Keratinocyte (primary cell): ENCODE measurements around the gene CFAP46. TPM values are rescaled to one million over a fixed set of nuclear protein-coding genes. Genes with fewer than 3 reads are reported as not detected.

Source experiments
- DNase-seq: peaks from one replicate; pipeline ENCODE4 v3.0.0-alpha.2; 2011; ENCODE audit warnings: low read depth, missing footprints, low spot score
- FAIRE-seq: peaks from 2 replicates; lab custom pipeline; 2011; peaks lifted over from hg19 to GRCh38; lab: Jason Lieb, UNC
- H2AFZ ChIP-seq: 2 replicates; pipeline ENCODE4 v1.6.0; 2012; ENCODE audit warnings: low read length, control low read depth, inconsistent platforms; ENCODE audit not compliant: control insufficient read depth
- H3K27ac ChIP-seq: 2 replicates; pipeline ENCODE4 v1.5.1; 2011; ENCODE audit warnings: low read length; ENCODE audit not compliant: control insufficient read depth, insufficient read depth
- H3K27me3 ChIP-seq: 3 replicates; pipeline ENCODE4 v1.6.0; 2011; ENCODE audit warnings: low read length; ENCODE audit not compliant: control insufficient read depth, insufficient read depth; ENCODE audit errors: extremely low read depth
- H3K36me3 ChIP-seq, 2 experiments: 2 replicates in 1 of 2; 3 replicates in 1 of 2; pipeline ENCODE4 v1.5.1; 2011; ENCODE audit warnings: low read length in 2 of 2, mild to moderate bottlenecking in 1 of 2; ENCODE audit not compliant: control insufficient read depth in 2 of 2, insufficient read depth in 2 of 2; ENCODE audit errors: extremely low read depth in 1 of 2
- H3K4me1 ChIP-seq: 3 replicates; pipeline ENCODE4 v1.5.1; 2011; ENCODE audit warnings: low read length; ENCODE audit not compliant: control insufficient read depth, insufficient read depth; ENCODE audit errors: extremely low read depth
- H3K4me2 ChIP-seq: 3 replicates; pipeline ENCODE4 v1.6.0; 2011; ENCODE audit warnings: low read depth, low read length; ENCODE audit not compliant: control insufficient read depth, insufficient read depth; ENCODE audit errors: extremely low read depth
- H3K4me3 ChIP-seq, 3 experiments: fragments of 200-600 bp in 1 of 3; sonication (generic) in 1 of 3; 2 replicates in 2 of 3; 3 replicates in 1 of 3; pipeline ENCODE4 v1.5.1; 2011 to 2016; ENCODE audit warnings: low read length in 3 of 3, mild to moderate bottlenecking in 3 of 3, control low read depth in 2 of 3, inconsistent platforms in 1 of 3, low read depth in 1 of 3, mixed read lengths in 1 of 3, mixed run types in 1 of 3, moderate library complexity in 1 of 3; ENCODE audit not compliant: control insufficient read depth in 2 of 3, insufficient read depth in 2 of 3; ENCODE audit errors: extremely low read depth in 1 of 3
- H3K79me2 ChIP-seq: 2 replicates; pipeline ENCODE4 v1.6.0; 2012; ENCODE audit warnings: low read length; ENCODE audit not compliant: control insufficient read depth, insufficient read depth
- H3K9ac ChIP-seq: 3 replicates; pipeline ENCODE4 v1.6.0; 2011; ENCODE audit warnings: low read length; ENCODE audit not compliant: control insufficient read depth, insufficient read depth; ENCODE audit errors: extremely low read depth
- H3K9me1 ChIP-seq: 3 replicates; pipeline ENCODE4 v1.6.0; 2011; ENCODE audit warnings: low read length; ENCODE audit not compliant: control insufficient read depth, insufficient read depth; ENCODE audit errors: extremely low read depth
- H3K9me3 ChIP-seq: 2 replicates; pipeline ENCODE4 v1.5.1; 2012; ENCODE audit warnings: low read depth, low read length; ENCODE audit not compliant: control insufficient read depth
- H4K20me1 ChIP-seq: 3 replicates; pipeline ENCODE4 v1.6.0; 2011; ENCODE audit warnings: low read length; ENCODE audit not compliant: control insufficient read depth, insufficient read depth; ENCODE audit errors: extremely low read depth
- CTCF ChIP-seq, 3 experiments: IDR thresholded peaks in 1 of 3; conservative IDR thresholded peaks in 1 of 3; optimal IDR thresholded peaks in 1 of 3; 2 replicates in 2 of 3; 3 replicates in 1 of 3; pipeline versions ENCODE3 to v1.5.1; 2011; ENCODE audit warnings: low read length in 3 of 3, mild to moderate bottlenecking in 3 of 3, moderate library complexity in 2 of 3, control low read depth in 1 of 3, inconsistent platforms in 1 of 3; ENCODE audit not compliant: insufficient read depth in 2 of 3; ENCODE audit errors: extremely low read depth in 1 of 3
- EZH2 ChIP-seq: IDR thresholded peaks from one replicate; pipeline ENCODE4 v1.6.1; 2012; ENCODE audit warnings: inconsistent platforms, mild to moderate bottlenecking, low read length, moderate library complexity
- dilution Hi-C: fragments of 300-500 bp; cut with MboI; formaldehyde crosslinking; loops from one replicate; pipeline ENCODE4 v1.7.0; 2020; ENCODE audit warnings: low sequenced_read_pairs; ENCODE audit not compliant: extremely low pct_ligation_motif_present
- polyA plus RNA-seq, 5 experiments: library from polyadenylated mRNA; depleted of rRNA in 3 of 5; stranded (reverse) in 3 of 5; stranded (forward) in 1 of 5; unstranded in 1 of 5; fragments of >200 nt; gene quantifications; 1 replicate in 1 of 5; 2 replicates in 3 of 5; 3 replicates in 1 of 5; pipeline versions ENCODE4 v1.2.1 to v1.2.3, GENCODE V29; 2011 to 2012; ENCODE audit warnings: missing spikeins in 2 of 5, low read depth in 1 of 5, low replicate concordance in 1 of 5

Gene CFAP46
- polyA plus RNA-seq, 1 donor (not counting 4 experiments of a cell fraction or from before 2014, with no cell fraction given), result 1.00 TPM

DNA sequence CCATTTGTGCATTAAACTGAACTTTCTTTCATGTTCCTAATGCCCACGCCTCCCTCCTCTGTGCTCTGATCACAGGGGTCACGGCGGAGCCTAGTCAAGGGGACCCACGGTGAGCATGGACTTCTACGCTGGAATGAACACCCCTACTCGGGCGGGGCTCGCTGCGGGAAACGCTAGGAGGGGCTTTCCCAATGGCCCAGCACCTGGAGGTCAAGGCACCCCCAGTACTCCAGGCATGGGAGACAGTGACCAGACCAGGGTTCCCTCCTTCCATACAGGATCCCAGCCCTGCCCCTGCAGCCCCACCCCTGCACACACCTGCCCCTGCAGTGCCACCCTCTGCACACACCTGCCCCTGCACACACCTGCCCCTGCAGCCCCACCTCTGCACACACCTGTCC lies 129.4 kb downstream of the CFAP46 start:
- Histone ChIP-seq H3K9me1 (no peaks in the 10 kb centered on the region), H3K4me3 (no peak overlapping the region), H4K20me1 (no peaks in the 10 kb centered on the region), H3K27ac (no peak overlapping the region), H3K4me1 (no peaks in the 10 kb centered on the region), H3K27me3 (peaks cover 1% of the 10 kb centered on the region), H3K36me3 (no peaks in the 10 kb centered on the region), H3K9me3 (no peaks in the 10 kb centered on the region), H3K9ac (no peak overlapping the region), H2AFZ (no peak overlapping the region), H3K79me2 (no peaks in the 10 kb centered on the region), H3K4me2 (no peak overlapping the region)
- TF ChIP-seq EZH2, result no peak
- TF ChIP-seq CTCF (optimal IDR thresholded peaks at IDR 0.05 in 1 of 3, IDR thresholded peaks at IDR 0.05 in 1 of 3, conservative IDR thresholded peaks at IDR 0.05 in 1 of 3; ENCODE audit: extremely low read depth in 1 of 3, insufficient read depth in 2 of 3, low read length in 3 of 3), result no peak
- FAIRE-seq, result no peak
- dilution Hi-C loops, result no loop called here
- no peak for DNase-seq

- Histone ChIP-seq H3K27me3 (no peaks in the 10 kb centered on the region), H3K4me1 (no peaks in the 10 kb centered on the region), H3K9me3 (no peaks in the 10 kb centered on the region), H3K9ac (no peak overlapping the region), H3K4me2 (no peak overlapping the region), H3K79me2 (no peaks in the 10 kb centered on the region), H4K20me1 (no peaks in the 10 kb centered on the region), H3K4me3 (no peak overlapping the region), H3K27ac (no peak overlapping the region), H3K36me3 (no peaks in the 10 kb centered on the region), H3K9me1 (no peaks in the 10 kb centered on the region), H2AFZ (no peak overlapping the region)
- DNase-seq (no peak), FAIRE-seq (no peak)
- no peak for TF ChIP-seq EZH2
- TF ChIP-seq CTCF (optimal IDR thresholded peaks at IDR 0.05 in 1 of 3, IDR thresholded peaks at IDR 0.05 in 1 of 3, conservative IDR thresholded peaks at IDR 0.05 in 1 of 3; ENCODE audit: extremely low read depth in 1 of 3, insufficient read depth in 2 of 3, low read length in 3 of 3), result no peak
- dilution Hi-C loops, result no loop called here
These were observed 129.8 kb downstream of the CFAP46 start for GRCh38 chr10:132812520-132812919.
